Activated CD4-positive, alpha-beta T cell treated with anti-CD3 and anti-CD28 coated beads for 36 hours (primary cell): Measurements from ENCODE around the gene MON2. TPM values are rescaled to one million over a fixed set of nuclear protein-coding genes. Genes with fewer than 3 reads are reported as not detected.

ENCODE experiments used
- ATAC-seq: fragments of 200-7000 bp; cut with Tn5 transposase; one replicate; pipeline ENCODE4 v1.10.0; 2021; ENCODE audit warnings: mild to moderate bottlenecking, moderate library complexity
- CTCF ChIA-PET: fragments of 350-600 bp; sonication (Branson Sonifier 250); formaldehyde crosslinking; loops from one replicate; lab custom pipeline; 2021; ENCODE audit warnings: antibody characterized with exemption; lab: Charles Lee
- POLR2A ChIA-PET: fragments of 350-600 bp; sonication (Branson Sonifier 250); formaldehyde crosslinking; loops from one replicate; lab custom pipeline; 2021; ENCODE audit warnings: antibody characterized with exemption, inconsistent platforms; lab: Charles Lee
- DNase-seq: peaks from one replicate; pipeline ENCODE4 v3.0.0-alpha.2; 2020
- H3K27ac Mint-ChIP-seq: one replicate; pipeline ENCODE4 v1.8.0; 2021; ENCODE audit warnings: mixed read lengths
- H3K27me3 Mint-ChIP-seq: one replicate; pipeline ENCODE4 v1.8.0; 2021; ENCODE audit warnings: mixed read lengths
- H3K36me3 Mint-ChIP-seq: one replicate; pipeline ENCODE4 v1.8.0; 2021; ENCODE audit warnings: low read depth, mixed read lengths
- H3K4me1 Mint-ChIP-seq: one replicate; pipeline ENCODE4 v1.8.0; 2021; ENCODE audit warnings: mixed read lengths
- H3K4me3 Mint-ChIP-seq: one replicate; pipeline ENCODE4 v1.8.0; 2021; ENCODE audit warnings: mild to moderate bottlenecking, moderate library complexity, mixed read lengths
- H3K9me3 Mint-ChIP-seq: one replicate; pipeline ENCODE4 v1.8.0; 2021; ENCODE audit warnings: low read depth, mixed read lengths
- intact Hi-C, 2 experiments: fragments of 100-400 bp; cut with DNase I in 1 of 2; cut with micrococcal nuclease in 1 of 2; formaldehyde crosslinking; loops; one replicate each; pipeline versions ENCODE4 v1.14.2 to v1.15.1; 2022 to 2024; cut with DNase I, micrococcal nuclease
- total RNA-seq, 2 experiments: library from RNA; stranded (reverse); gene quantifications; one replicate each; pipeline ENCODE4 v1.2.3, GENCODE V29; 2021

MON2 gene
- total RNA-seq, 2 experiments from 2014 or later = 26.9 to 31.3 TPM

DNA sequence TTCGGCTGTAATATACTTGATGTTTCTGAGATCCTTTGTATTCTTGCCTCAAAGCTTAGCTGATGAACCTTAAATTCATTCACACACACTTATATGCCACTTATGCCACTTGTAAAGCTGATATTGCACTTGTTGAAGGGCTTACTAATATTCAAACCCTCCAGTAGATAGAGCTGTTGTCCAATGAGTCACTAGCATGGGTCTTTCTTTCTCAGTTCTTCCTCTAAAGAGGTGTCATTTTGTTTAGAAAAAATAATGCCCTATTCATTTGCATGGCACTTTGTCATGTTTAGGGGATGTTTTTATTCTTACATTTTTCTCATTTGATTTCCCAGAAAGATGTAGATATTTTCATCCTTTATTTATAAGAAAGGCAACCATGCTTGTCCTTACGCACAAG, 56.4 kb downstream of the MON2 start:
- intact Hi-C loops = loop anchor here (1.0 to 10.0 kb wide), 5 partner anchors 56 to 290 kb away; partner anchors contain the start of genes MON2 (in 1 of the 2) and USP15 (in 1 of the 2)
- ATAC-seq = peak; percentile 91

DNA sequence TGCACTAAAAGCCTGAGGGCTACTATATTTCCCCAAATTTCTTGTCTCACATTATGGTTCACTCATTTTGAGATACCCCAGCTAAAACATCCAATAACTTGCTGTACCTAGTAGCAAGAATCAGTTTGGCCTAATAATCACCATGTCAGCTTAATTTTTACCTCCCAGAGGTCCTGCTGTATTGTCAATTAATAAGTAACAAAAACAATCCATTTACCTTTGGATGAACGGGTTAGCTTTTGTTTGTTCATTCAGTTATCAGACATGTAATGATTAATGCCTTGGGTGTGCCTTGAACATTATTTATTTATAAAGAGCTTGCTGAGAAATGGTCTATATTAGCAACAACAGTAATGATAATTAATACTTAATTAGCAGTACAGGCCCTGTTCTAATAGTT, 57.0 kb downstream of the MON2 start:
- intact Hi-C loops = loop anchor here (1.0 to 10.0 kb wide), 5 partner anchors 57 to 289 kb away; partner anchors contain the start of genes MON2 (in 1 of the 2) and USP15 (in 1 of the 2)
- ChIA-PET POLR2A (no interaction called here), CTCF (interaction anchor here (0.6 to 1.8 kb wide), 9 partner anchors 14 to 291 kb away, joined by 3 to 15 read pairs (median 3); no protein-coding TSS in a partner anchor)
- ATAC-seq (no peak), DNase-seq (no peak)
- H3K27ac Mint-ChIP-seq = peak overlapping the region; percentile 55
- no peaks in the 10 kb centered on the region for H3K9me3 Mint-ChIP-seq
- peaks cover 49% of the 10 kb centered on the region for H3K4me1 Mint-ChIP-seq
- no peaks in the 10 kb centered on the region for H3K27me3 Mint-ChIP-seq
- peaks cover 17% of the 10 kb centered on the region for H3K36me3 Mint-ChIP-seq
- H3K4me3 Mint-ChIP-seq = no peak overlapping the region

More for the DNA sequence above, 56.4 kb downstream of the MON2 start:
- Mint-ChIP-seq H3K9me3 (no peaks in the 10 kb centered on the region), H3K27me3 (no peaks in the 10 kb centered on the region), H3K27ac (no peak overlapping the region), H3K4me1 (peaks cover 49% of the 10 kb centered on the region), H3K4me3 (no peak overlapping the region), H3K36me3 (peaks cover 18% of the 10 kb centered on the region)
- DNase-seq = no peak
- ChIA-PET POLR2A (no interaction called here), CTCF (interaction anchor here (0.6 to 1.8 kb wide), 7 partner anchors 13 to 276 kb away, joined by 3 to 15 read pairs (median 5); no protein-coding TSS in a partner anchor)

DNA sequence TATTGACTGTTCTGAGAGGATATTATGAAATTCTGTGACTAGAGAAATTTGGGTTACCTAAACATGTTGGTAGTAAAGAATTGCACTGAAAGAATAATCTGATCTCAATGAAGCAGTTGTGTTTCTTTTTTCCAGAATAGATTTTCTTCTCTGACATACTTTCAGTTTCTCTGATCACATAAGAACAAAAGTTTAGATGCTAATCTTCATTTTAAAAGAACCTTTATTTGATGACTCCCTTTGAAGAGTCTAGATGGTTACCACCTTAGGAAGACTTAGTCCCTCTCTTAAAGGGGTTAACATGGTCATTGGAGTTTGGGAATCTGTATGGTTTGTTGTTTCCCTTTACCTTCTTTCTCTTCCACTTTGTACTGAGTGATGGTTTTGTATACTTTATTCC, 58.6 kb downstream of the MON2 start:
- ATAC-seq = peak; percentile 24
- peak overlapping the region; percentile 63 for H3K27ac Mint-ChIP-seq
- H3K4me1 Mint-ChIP-seq = peaks cover 44% of the 10 kb centered on the region
- no peaks in the 10 kb centered on the region for H3K27me3 Mint-ChIP-seq
- CTCF ChIA-PET = no interaction called here
- no peaks in the 10 kb centered on the region for H3K9me3 Mint-ChIP-seq
- no peak for DNase-seq
- peaks cover 11% of the 10 kb centered on the region for H3K36me3 Mint-ChIP-seq
- intact Hi-C loops = loop anchor here (5.0 to 10.0 kb wide), 3 partner anchors 260 to 267 kb away; partner anchors contain the start of gene USP15 (in 2 of the 2)
- POLR2A ChIA-PET = no interaction called here
- no peak overlapping the region for H3K4me3 Mint-ChIP-seq

DNA sequence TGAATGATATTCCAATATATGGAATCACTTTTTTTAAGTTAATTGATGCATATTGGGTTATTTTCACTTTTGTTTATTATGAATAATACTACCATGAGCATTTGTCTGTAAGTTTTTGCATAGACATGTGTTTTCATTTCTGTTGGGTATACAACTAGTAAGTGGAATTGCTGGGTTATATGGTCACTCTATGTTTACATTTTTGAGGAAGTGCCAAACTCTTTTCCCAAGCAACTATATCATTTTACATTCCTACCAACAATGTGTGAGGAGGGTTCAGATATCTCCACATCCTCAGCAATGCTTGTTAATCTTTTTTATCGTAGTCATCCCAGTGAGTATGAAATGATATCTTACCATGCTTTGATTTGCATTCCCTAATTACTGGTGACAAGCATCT, 64.0 kb downstream of the MON2 start:
- ChIA-PET POLR2A (no interaction called here), CTCF (no interaction called here)
- H3K4me3 Mint-ChIP-seq = no peak overlapping the region
- peaks cover 27% of the 10 kb centered on the region for H3K36me3 Mint-ChIP-seq
- H3K27me3 Mint-ChIP-seq = no peaks in the 10 kb centered on the region
- peaks cover 16% of the 10 kb centered on the region for H3K4me1 Mint-ChIP-seq
- no peak overlapping the region for H3K27ac Mint-ChIP-seq
- ATAC-seq (no peak), DNase-seq (no peak)
- intact Hi-C loops = no loop called here
- H3K9me3 Mint-ChIP-seq = no peaks in the 10 kb centered on the region

DNA sequence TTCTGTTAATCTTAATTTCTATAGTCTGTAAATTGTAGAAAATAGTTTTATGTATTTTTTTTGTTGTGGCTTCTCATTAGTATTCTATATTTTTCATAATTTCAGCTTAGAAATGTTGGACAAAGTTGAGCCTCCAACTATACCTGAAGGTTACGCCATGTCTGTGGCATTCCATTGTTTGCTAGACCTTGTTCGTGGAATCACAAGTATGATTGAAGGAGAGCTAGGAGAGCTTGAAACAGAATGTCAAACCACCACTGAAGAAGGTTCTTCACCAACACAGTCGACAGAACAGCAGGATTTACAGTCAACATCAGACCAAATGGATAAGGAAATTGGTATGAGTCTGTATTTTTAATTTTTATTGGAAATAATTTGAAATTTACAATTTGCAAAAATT, 65.7 kb downstream of the MON2 start:
- no peak overlapping the region for H3K4me3 Mint-ChIP-seq
- DNase-seq = no peak
- no peak overlapping the region for H3K27ac Mint-ChIP-seq
- H3K9me3 Mint-ChIP-seq = no peaks in the 10 kb centered on the region
- H3K27me3 Mint-ChIP-seq = no peaks in the 10 kb centered on the region
- POLR2A ChIA-PET = no interaction called here
- no peak for ATAC-seq
- peaks cover 25% of the 10 kb centered on the region for H3K36me3 Mint-ChIP-seq
- intact Hi-C loops = no loop called here
- CTCF ChIA-PET = interaction anchor here (1.1 kb wide), 1 partner anchor 61 kb away, joined by 3 read pairs; no protein-coding TSS in a partner anchor
- H3K4me1 Mint-ChIP-seq = peaks cover 7% of the 10 kb centered on the region

DNA sequence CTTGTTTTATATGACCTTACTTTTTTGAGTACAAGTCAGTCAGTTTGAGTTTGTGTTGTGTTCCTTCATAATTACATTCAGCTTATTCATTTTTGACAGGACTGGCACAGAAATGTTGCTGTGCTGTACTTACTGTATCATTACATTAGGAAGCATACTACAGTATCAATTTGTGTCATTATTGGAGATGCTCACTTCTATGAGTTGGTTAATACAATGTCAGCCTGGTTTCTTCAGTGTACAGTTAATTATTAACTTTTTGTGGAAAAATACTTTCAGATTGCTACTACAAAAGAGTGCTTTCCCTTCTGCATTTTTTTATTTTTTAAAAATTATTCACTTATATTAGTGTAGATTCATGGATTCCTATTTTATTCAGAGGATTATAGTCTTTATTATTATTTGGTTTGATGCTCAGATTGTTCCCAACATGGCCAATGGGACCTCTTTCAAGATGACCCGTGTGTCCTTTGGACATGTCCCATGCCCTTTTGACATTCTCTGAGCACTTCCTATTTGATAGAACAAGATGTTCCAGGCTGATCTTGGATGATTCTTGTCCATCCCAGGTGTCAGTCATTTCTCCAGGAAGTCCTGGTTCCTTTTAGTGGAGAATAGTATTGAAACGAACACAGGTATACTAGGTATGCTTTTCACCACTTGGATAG, 66.6 kb downstream of the MON2 start:
- CTCF ChIA-PET = no interaction called here
- Mint-ChIP-seq H3K4me1 (peaks cover 4% of the 10 kb centered on the region), H3K27me3 (no peaks in the 10 kb centered on the region), H3K9me3 (no peaks in the 10 kb centered on the region), H3K27ac (no peak overlapping the region), H3K36me3 (peaks cover 26% of the 10 kb centered on the region), H3K4me3 (no peak overlapping the region)
- POLR2A ChIA-PET = no interaction called here
- no peak for DNase-seq
- no peak for ATAC-seq
- intact Hi-C loops = no loop called here

DNA sequence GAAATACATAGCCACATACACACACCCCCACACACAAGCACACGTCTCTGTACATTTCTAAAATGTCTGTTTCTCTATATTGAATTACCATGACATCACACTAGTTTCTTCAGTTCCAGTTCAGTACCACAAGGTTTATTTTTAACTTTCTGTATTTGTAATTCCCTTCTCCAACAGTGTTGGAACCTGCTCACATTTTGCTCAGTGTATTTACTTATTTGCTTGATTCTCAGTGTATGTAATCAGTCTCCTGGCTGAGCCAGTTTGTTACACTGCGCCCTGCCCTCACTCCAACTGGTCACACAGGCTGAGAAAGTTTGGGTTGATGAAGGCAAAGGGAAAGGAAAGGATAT, 67.1 kb downstream of the MON2 start:
- Mint-ChIP-seq H3K9me3 (no peaks in the 10 kb centered on the region), H3K27me3 (no peaks in the 10 kb centered on the region), H3K4me1 (peaks cover 4% of the 10 kb centered on the region), H3K36me3 (peaks cover 28% of the 10 kb centered on the region), H3K4me3 (no peak overlapping the region), H3K27ac (no peak overlapping the region)
- ATAC-seq (no peak), DNase-seq (no peak)
- intact Hi-C loops = no loop called here
- ChIA-PET CTCF (no interaction called here), POLR2A (no interaction called here)

DNA sequence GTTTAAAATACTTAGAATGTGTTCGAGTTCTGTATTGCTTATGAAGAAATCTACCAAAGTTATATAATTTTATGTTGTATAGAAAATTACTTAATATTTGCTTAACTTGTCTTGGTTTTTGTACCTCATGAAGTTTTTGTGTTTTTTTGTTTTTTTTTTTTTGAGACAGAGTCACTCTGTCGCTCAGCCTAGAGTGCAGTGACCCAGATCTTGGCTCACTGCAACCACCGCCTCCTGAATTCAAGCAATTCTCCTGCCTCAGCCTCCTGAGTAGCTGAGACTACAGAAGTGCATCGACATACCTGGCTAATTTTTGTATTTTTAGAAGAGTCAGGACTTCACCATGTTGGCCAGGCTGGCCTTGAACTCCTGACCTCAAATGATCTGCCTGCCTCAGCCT, 69.9 kb downstream of the MON2 start:
- DNase-seq = no peak
- intact Hi-C loops = no loop called here
- POLR2A ChIA-PET = no interaction called here
- Mint-ChIP-seq H3K4me3 (no peak overlapping the region), H3K27ac (no peak overlapping the region), H3K4me1 (peaks cover 4% of the 10 kb centered on the region), H3K27me3 (no peaks in the 10 kb centered on the region), H3K9me3 (no peaks in the 10 kb centered on the region), H3K36me3 (peaks cover 25% of the 10 kb centered on the region)
- CTCF ChIA-PET = no interaction called here
- ATAC-seq = no peak

DNA sequence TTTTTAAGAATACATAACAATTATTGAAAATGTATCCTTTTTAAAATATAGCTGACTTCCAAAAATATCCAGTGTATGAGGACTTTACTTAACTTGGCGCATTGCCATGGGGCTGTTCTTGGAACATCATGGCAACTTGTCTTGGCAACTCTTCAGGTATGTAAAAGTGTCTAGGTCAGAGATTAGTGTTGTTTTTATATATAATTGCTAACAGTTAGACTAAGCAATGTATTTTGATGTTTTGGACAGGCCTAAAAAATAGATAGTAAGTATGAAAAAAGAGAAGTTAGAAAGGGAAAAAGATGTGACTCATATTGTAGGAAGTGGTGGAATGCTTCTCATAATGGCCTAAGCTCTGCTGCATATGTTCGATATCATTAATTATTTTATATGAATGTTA, 70.9 kb downstream of the MON2 start:
- Mint-ChIP-seq H3K27me3 (no peaks in the 10 kb centered on the region), H3K27ac (no peak overlapping the region), H3K36me3 (peaks cover 23% of the 10 kb centered on the region), H3K9me3 (no peaks in the 10 kb centered on the region), H3K4me3 (no peak overlapping the region), H3K4me1 (peaks cover 8% of the 10 kb centered on the region)
- ChIA-PET POLR2A (no interaction called here), CTCF (interaction anchor here (0.9 to 1.0 kb wide), 3 partner anchors 11 to 327 kb away, joined by 3 read pairs; no protein-coding TSS in a partner anchor)
- ATAC-seq = no peak
- intact Hi-C loops = no loop called here
- DNase-seq = no peak

DNA sequence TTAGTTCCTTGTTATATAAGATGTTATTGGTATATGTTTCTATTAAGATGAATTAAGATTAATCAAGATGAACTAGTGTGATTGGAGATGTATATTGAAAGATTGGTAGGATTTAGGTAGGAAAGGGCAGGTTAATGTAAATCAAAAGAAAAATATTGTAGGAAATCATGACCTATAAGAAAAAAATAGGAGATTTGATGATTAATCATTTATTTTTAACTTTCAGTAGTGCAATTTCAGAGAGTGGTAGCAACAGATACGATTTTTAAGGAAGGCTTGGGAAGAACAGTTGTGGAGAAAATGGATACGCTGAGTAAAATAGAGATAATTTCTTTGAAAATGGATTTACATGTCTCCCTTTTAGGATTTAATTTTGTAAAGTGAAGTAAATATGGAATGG, 73.7 kb downstream of the MON2 start:
- Mint-ChIP-seq H3K27ac (no peak overlapping the region), H3K36me3 (peaks cover 20% of the 10 kb centered on the region), H3K9me3 (no peaks in the 10 kb centered on the region), H3K27me3 (no peaks in the 10 kb centered on the region), H3K4me3 (no peak overlapping the region), H3K4me1 (peaks cover 7% of the 10 kb centered on the region)
- POLR2A ChIA-PET = no interaction called here
- DNase-seq (no peak), ATAC-seq (no peak)
- intact Hi-C loops = no loop called here
- CTCF ChIA-PET = no interaction called here

DNA sequence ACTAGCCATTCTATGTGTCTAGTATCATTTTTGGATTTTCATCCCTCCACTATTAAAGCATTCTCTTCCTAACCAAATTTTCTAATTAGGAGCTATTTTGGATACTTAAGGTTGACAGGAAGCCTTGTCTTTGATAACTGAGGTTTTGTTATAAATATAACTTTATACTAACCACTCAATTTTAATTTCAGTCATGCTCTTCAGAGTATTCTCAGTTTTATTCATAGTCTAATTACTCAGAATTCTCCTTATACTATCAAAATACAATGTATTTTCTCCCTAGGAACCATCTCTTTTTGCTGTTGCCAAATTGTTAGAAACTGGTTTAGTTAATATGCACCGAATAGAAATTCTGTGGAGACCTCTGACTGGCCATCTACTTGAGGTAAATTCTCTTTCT, 76.2 kb downstream of the MON2 start:
- intact Hi-C loops = no loop called here
- H3K4me1 Mint-ChIP-seq = peaks cover 7% of the 10 kb centered on the region
- no peaks in the 10 kb centered on the region for H3K27me3 Mint-ChIP-seq
- no peak for ATAC-seq
- no peaks in the 10 kb centered on the region for H3K9me3 Mint-ChIP-seq
- ChIA-PET CTCF (interaction anchor here (1.3 kb wide), 1 partner anchor 48 kb away, joined by 4 read pairs; no protein-coding TSS in a partner anchor), POLR2A (no interaction called here)
- peaks cover 22% of the 10 kb centered on the region for H3K36me3 Mint-ChIP-seq
- no peak for DNase-seq
- no peak overlapping the region for H3K4me3 Mint-ChIP-seq
- peak overlapping the region; percentile 32 for H3K27ac Mint-ChIP-seq

DNA sequence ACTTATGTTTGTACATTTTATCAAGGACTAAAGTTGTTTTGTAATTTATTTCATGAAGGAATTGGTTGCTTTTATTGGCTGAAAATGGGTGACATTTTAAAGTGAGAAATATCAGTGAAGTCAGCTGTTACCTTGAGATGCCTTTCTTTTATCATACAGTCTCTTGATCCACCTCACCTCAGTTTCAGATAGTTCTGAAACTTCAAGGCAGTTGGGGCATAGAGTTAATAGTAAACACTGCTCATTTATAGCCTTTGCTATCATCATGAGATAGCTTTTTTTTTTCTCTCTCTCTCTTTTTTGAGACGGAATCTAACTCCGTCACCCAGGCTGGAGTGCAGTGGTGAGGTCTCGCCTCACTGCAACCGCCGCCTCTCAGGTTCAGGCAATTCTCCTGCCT, 76.7 kb downstream of the MON2 start:
- Mint-ChIP-seq H3K4me1 (peaks cover 7% of the 10 kb centered on the region), H3K36me3 (peaks cover 25% of the 10 kb centered on the region), H3K27ac (no peak overlapping the region), H3K9me3 (no peaks in the 10 kb centered on the region), H3K27me3 (no peaks in the 10 kb centered on the region), H3K4me3 (no peak overlapping the region)
- DNase-seq (no peak), ATAC-seq (no peak)
- CTCF ChIA-PET = interaction anchor here (0.5 to 1.3 kb wide), 2 partner anchors 49 to 97 kb away, joined by 3 to 4 read pairs; no protein-coding TSS in a partner anchor
- intact Hi-C loops = no loop called here
- POLR2A ChIA-PET = no interaction called here
